Hepatic stellate cell (primary cell): ENCODE data around the gene THUMPD3.

Experiments
- DNase-seq: peaks from one replicate; pipeline ENCODE4 v3.0.0; 2011; ENCODE audit warnings: low spot score

Gene THUMPD3

GRCh38 chr3:9420850-9421549 lies 58.1 kb downstream of the THUMPD3 start:
- no peak for DNase-seq

DNA sequence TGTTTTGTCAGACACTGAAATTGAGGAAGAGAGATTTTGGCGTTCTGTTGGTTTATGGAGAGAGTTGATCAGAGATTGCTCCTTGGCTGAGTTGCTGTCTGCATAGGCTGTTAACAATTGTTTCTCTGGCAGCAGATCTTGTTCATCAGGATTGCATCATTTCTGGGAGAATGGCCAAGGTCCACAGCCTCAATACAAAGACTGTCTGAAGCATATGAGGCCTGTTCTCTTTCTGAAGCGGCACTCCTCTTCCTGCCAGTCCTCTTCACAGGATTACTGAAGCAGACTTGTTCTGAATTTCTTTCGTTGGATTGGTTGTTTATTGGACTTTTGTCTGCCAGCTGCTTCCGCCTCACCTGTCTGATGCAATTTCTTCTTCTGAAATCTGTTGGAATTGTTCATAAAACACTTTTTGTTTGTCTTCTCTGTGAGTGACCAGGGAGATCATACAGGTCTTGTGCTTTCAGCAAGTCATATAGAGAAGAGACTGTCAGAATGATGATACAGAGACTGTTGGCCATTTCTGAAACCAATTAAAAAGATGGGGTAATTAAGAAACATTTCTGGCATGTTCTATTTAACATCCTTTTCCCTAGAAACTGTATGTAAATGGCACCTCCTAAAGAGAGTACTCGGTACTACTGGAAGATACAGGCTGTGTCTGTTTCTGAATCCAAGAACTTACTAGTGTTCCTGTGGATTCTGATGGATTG lies 60.0 kb downstream of the THUMPD3 start:
- DNase-seq = peak; percentile 73

- no peak for DNase-seq
These were observed 65.6 kb downstream of the THUMPD3 start for GRCh38 chr3:9428411-9428810.

DNA sequence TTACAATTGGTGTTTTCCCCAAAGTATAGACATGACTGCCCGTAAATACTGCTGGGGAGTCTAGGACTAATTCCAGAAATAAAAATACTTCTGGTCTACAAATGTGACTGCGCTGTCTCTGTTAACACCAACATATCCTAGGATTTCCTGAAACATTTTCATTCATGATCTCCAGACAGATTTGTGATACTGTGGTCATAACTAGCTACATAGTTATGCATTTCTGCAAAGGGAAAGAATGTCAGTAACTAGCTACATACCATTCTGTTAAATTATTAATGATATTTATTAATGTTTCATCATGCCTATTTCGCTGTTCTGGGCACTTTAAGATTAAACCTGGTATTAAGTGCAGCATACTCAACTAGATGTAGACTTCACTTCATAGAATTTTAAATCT lies 67.9 kb downstream of the THUMPD3 start:
- DNase-seq = no peak

- no peak for DNase-seq
These were observed 71.0 kb downstream of the THUMPD3 start for GRCh38 chr3:9433627-9434521.

- no peak for DNase-seq
These were observed 72.5 kb downstream of the THUMPD3 start for GRCh38 chr3:9435316-9435715.
